ENCODE data around the gene CDK10. TPM values are rescaled to one million over a fixed set of nuclear protein-coding genes. Genes with fewer than 3 reads are reported as not detected.

CDK10 gene
- total and polyA plus RNA-seq, 8 donors: 33.7 to 253 (median 59.4) TPM

DNA sequence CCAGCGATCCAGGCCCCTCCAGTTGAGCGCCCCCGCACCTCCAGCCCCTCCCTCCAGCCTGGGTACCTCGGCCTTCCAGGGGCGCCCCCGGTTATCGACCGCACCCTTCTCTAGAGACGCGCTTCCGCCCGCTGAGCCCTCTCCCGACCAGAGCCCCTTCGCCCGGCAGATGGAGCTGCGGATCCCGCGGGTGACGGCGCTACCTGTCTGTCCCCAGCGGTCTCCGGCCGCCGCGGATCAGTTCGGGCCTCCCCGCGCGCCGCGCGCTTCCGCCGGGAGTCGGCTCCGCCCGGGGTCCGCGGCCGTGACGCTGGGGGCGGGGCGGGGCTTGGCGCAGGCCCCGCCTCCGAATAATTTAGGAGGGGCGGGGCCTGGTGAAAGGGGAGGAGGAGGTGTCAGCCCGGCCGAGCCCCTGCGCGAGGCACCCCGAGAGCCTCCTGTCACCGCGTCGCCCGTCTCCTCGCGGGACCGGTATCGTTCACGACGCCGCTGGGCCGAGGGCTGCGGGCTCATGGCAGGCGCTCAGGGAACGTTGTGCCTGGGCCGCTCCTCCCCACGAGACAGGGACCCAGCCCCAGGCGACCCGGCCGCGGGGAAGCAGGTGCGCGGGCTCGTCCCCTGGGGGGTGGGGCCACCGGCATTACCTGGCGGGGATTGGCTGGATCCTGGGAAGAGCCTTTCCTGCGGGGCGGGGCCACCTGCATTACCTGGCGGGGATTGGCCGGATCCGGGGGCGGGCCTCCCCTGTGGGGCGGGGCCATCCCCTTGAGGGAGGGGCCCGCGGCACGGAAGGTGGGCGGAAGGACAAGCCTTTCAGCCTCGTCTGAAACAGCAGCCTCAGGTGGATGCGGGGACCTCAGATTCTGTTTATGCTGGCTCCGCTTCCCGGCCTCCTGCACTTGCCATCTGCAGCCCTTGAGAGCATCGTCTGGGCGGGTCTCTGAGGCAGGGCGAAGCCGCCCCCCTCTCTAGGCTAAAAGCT lies 15.2 kb downstream of the CDK10 start, which contains the start of gene SPATA2L:
TSS of gene SPATA2L (minus strand) at position 281 of the 982 bp plus-strand sequence. CDS start 473 bp downstream, outside the sequence.
- DNase-seq (peak; percentile 97 to 99 (median 98)), ATAC-seq (peak; percentile 76 to 84 (median 80)), FAIRE-seq (no peak)
- TF ChIP-seq, protein P1, sequence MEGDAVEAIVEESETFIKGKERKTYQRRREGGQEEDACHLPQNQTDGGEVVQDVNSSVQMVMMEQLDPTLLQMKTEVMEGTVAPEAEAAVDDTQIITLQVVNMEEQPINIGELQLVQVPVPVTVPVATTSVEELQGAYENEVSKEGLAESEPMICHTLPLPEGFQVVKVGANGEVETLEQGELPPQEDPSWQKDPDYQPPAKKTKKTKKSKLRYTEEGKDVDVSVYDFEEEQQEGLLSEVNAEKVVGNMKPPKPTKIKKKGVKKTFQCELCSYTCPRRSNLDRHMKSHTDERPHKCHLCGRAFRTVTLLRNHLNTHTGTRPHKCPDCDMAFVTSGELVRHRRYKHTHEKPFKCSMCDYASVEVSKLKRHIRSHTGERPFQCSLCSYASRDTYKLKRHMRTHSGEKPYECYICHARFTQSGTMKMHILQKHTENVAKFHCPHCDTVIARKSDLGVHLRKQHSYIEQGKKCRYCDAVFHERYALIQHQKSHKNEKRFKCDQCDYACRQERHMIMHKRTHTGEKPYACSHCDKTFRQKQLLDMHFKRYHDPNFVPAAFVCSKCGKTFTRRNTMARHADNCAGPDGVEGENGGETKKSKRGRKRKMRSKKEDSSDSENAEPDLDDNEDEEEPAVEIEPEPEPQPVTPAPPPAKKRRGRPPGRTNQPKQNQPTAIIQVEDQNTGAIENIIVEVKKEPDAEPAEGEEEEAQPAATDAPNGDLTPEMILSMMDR (IDR thresholded peaks at IDR 0.05): no peak
- peaks cover 0 to 9% (median 7%) of the 10 kb centered on the region in 3 donors for H3K4me1 ChIP-seq
- H3K27ac ChIP-seq: peak within 1 kb of the TSS; percentile 88 to 97 (median 94)
- WGBS, 2 donors: 1% methylated on average over 69 to 97 of the region's 97 CpGs
- intact Hi-C loops (cut with DNase I): no loop called here
- peak within 1 kb of the TSS; percentile 56 to 76 (median 70) for H3K4me3 ChIP-seq
- no peaks in the 10 kb centered on the region for H3K36me3 ChIP-seq
- no peaks in the 10 kb centered on the region for H3K27me3 ChIP-seq
- H3K9me3 ChIP-seq: no peaks in the 10 kb centered on the region

GRCh38 chr16:89704281-89704680 lies 17.8 kb downstream of the CDK10 start:
- DNase-seq: no peak
- no peaks in the 10 kb centered on the region for H3K27me3 ChIP-seq
- H3K4me1 ChIP-seq: peaks cover 0 to 9% (median 6%) of the 10 kb centered on the region in 3 donors
- H3K36me3 ChIP-seq: no peaks in the 10 kb centered on the region
- no peaks in the 10 kb centered on the region for H3K9me3 ChIP-seq
- H3K27ac ChIP-seq: no peak overlapping the region
- intact Hi-C loops (cut with DNase I): no loop called here
- FAIRE-seq: no peak
- WGBS, 2 donors: 72 to 77% methylated on average over 13 of the region's 13 CpGs
- TF ChIP-seq, protein P1 (IDR thresholded peaks at IDR 0.05): no peak
- no peak for ATAC-seq
- H3K4me3 ChIP-seq: no peak overlapping the region

DNA sequence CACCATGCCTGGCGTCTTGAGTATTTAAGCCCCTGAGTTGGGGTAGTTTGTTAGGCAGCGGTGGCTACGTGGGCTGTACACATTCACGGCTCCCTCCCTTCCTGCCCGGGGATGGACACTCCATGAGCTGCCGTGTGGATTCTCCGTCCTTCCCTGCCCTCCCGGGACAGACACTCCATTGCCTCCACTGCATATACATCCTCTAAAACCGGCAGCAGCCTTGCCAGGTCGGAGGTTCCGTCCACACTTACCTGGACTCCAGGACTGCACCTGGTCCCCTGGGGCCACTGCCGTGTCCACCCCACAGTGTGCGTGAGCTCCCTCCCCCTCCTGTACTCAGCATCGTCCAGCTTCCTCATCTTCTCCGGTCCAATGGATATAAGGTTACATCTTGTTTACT lies 18.5 kb downstream of the CDK10 start:
- H3K27ac ChIP-seq: no peak overlapping the region
- no peak overlapping the region for H3K4me3 ChIP-seq
- intact Hi-C loops (cut with DNase I): loop anchor here in 2 of 3 donors (5.0 kb wide), 1 partner anchor 92 kb away; no protein-coding TSS in a partner anchor
- ATAC-seq (no peak), DNase-seq (peak in 1 of 6 donors; percentile 53), FAIRE-seq (no peak)
- WGBS, 2 donors: 62 to 72% methylated on average over 15 of the region's 15 CpGs
- H3K27me3 ChIP-seq: no peaks in the 10 kb centered on the region
- peaks cover 0 to 4% (median 0%) of the 10 kb centered on the region in 3 donors for H3K4me1 ChIP-seq
- no peaks in the 10 kb centered on the region for H3K36me3 ChIP-seq
- no peaks in the 10 kb centered on the region for H3K9me3 ChIP-seq
- TF ChIP-seq, protein P1 (IDR thresholded peaks at IDR 0.05): no peak

DNA sequence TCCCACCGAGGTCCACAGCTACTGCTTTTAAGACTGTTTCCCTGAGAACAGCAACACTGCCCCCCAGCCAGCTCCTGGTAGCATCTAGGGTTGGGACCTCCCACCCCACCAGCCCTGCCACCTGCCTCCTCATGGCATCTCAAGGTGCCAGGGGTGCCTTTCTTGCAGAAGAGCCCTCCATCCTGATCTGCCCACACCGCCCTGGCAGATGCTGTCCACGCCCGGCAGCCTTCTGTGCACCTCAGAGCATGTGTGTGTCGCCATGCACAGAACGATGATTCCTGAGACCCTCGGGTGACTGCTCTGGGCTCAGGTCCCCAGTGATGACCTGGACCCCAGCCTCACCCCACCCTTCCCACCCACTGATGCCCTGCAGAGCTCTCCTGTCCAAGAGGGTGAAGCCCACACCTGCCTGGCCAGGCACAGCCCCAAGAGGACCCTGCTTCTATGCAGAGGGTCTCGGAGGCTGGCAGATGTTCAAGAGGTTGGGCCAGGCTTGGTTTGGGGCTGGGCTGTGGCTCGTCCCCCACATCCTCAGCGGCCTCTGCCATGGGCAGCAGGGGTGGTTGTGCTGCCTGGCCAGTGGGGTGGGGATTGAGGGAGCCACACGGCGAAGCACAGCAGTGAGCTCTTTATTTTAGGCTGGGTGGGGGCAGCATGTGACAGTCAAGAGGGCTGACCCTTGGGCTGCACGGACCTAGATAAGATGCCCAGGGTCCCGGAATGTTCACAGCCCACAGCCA lies 20.2 kb downstream of the CDK10 start:
- no peak for FAIRE-seq
- ATAC-seq: no peak
- TF ChIP-seq, protein P1 (IDR thresholded peaks at IDR 0.05): no peak
- Histone ChIP-seq H3K27ac (no peak overlapping the region), H3K36me3 (no peaks in the 10 kb centered on the region), H3K4me1 (no peaks in the 10 kb centered on the region), H3K4me3 (peak overlapping the region in 1 of 4 donors; percentile 38), H3K27me3 (no peaks in the 10 kb centered on the region), H3K9me3 (no peaks in the 10 kb centered on the region)
- intact Hi-C loops (cut with DNase I): loop anchor here in 2 of 3 donors (5.0 kb wide), 1 partner anchor 91 kb away; no protein-coding TSS in a partner anchor
- DNase-seq: no peak
- WGBS, 2 donors: 67 to 76% methylated on average over 14 of the region's 14 CpGs
